Superior temporal gyrus (tissue), 1 donor: ENCODE measurements around the gene GCNA.

Experiments used
- DNase-seq: peaks from one replicate; pipeline ENCODE4 v3.0.0-alpha.2; 2016; ENCODE audit errors: extremely low spot score

Gene GCNA, protein sequence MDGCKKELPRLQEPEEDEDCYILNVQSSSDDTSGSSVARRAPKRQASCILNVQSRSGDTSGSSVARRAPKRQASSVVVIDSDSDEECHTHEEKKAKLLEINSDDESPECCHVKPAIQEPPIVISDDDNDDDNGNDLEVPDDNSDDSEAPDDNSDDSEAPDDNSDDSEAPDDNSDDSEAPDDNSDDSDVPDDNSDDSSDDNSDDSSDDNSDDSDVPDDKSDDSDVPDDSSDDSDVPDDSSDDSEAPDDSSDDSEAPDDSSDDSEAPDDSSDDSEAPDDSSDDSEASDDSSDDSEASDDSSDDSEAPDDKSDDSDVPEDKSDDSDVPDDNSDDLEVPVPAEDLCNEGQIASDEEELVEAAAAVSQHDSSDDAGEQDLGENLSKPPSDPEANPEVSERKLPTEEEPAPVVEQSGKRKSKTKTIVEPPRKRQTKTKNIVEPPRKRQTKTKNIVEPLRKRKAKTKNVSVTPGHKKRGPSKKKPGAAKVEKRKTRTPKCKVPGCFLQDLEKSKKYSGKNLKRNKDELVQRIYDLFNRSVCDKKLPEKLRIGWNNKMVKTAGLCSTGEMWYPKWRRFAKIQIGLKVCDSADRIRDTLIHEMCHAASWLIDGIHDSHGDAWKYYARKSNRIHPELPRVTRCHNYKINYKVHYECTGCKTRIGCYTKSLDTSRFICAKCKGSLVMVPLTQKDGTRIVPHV

DNA sequence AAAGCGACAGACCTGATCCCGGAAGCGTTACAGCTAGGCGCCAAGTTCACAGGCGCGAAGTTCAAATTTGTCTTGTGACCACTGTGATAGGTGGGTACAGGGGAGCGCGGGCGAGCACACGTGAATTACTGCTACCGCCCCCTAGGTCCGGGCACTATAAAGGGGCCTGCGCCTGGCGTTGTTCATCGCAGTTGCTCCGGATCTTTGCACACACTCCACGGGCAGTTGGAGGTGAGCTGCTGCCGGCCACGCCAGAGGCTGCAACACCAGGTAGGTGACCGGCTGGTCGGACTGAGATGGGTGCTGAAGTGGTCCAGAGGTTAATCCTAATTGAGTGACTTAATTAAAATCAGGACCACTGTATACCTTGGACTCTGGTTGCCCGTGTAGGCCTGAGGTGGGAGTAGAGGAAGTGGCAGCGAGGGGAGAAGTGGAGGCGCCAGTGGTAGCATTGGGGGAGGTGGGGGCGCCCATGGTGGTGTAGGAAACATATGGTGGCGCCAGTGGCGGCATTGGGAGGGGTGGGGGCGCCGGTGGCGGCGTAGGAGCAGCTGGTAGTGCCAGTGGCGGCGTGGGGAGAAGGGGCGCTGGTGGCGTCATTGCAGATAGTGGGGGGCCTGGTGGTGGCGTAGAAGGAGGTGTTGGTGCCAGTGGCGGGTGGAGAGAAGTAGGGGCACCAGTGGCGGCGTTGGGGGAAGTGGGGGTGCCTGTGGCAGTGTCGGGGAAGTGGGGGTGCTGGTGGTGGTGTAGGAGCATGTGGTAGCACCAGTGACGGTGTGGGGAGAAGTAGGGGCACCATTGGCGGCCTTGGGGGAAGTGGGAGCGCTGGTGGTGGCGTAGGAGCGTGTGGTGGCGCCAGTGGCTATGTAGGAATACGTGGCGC is at the start of gene GCNA:
TSS of gene GCNA (plus strand) at position 185 of the 883 bp plus-strand sequence. CDS start 2,385 bp downstream, outside the sequence.
- DNase-seq, result no peak

GRCh38 chrX:71532078-71532752 is 46.0 kb upstream of the GCNA start:
- no peak for DNase-seq

GRCh38 chrX:71532753-71533425 is 45.3 kb upstream of the GCNA start, which contains the start of gene OGT:
TSS of gene OGT (plus strand) at chrX:71533104. CDS start at chrX:71533300, 196 bp downstream.
- DNase-seq, result peak; percentile 94

GRCh38 chrX:71533516-71533850 is 44.8 kb upstream of the GCNA start:
- peak; percentile 20 for DNase-seq

DNA sequence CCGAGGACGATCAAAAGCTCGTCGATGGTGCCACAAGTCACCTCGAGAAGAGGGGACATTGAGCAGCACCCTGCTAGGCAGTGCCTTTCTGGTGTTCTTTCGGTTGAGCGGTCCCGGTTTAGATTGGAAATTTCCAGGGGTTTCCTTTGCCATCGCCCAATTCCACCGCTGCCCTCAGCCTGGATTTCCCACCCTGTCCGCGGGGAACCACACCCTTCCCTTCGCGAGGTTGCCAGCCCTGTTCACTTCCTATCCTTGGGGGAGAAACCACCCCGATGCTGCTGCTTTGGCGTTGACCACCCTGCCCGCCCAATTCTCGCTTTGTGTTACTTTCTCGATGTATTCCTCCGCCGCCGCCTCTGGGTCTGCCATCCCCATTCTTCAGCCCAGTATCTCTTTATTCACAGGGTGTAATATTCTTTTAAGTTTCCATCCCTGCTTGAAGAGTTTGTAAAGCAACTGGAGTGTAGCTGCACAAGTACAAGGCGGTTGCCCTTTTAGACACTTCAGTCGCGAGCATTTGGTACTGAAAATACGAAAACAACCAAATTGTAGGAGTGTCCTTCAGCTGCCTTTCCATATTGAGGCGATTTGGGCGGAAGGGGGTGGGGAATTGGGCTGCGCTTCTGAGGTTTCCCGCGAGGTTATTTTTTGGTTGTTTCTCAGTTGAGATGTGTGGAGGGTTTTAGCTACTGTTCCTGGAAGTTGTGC is 44.2 kb upstream of the GCNA start:
- DNase-seq, result peak; percentile 49

DNA sequence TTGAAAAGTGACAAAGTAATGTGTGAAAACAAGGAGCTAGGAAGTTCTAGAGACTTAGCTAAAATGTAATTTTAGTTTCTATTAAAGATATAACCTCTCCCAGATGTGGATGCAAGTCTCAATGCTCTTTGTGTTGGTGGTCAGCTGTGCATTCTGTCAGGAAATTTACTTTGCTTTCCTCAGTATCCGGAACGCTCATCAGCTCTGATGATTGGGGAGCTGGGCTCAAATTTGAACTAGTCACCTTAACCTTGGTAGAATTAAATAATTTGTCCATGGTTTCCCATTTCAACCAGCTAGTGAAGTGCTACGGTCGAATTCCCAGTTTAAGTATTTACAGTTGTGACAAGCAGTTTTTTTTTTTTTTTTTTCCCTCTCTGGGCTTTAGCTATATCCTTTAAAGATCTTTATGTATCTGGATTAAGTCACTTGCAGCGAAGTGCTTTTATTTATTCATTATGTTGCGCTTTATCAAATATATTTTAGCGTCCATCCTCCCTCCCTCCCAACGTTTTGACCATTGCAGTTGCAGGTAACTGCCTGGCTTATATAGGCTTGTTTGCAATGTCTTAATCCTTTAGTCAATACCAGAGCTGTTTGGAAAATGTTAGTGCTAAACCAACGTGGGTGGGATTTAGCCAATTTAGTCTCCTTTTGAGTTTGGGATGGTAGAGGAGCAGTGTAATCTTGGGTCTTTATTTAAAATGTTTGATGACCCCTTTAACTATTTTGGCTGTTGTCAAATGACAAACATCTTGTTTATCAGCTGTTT is 43.3 kb upstream of the GCNA start:
- DNase-seq, result peak; percentile 26

DNA sequence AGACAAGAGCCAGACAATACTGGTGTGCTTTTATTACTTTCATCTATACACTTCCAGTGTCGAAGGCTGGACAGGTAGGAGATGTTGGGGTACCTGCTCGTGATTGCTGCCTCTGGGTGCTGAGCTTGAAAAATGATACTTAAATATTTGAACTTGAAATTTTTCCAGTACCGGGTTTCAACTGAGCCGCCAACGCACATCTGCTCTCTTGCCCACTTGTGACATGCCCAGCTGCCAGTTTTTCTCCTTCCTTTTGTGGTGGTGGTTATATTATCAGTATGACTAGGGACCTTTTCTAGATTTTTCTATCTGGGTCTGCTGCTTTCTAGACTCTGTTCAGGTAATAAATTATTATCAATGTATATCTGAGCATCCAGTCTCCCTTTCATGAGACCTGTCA is 42.0 kb upstream of the GCNA start:
- peak; percentile 28 for DNase-seq

DNA sequence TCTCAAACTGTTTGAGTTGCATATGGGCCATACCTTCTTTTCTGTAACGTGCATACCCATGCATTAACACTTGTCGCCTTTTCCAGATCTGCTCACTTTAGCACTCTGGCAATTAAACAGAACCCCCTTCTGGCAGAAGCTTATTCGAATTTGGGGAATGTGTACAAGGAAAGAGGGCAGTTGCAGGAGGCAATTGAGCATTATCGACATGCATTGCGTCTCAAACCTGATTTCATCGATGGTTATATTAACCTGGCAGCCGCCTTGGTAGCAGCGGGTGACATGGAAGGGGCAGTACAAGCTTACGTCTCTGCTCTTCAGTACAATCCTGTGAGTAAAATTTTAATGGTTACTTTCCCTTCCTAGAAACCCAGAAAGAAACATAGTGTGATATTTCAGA is 40.5 kb upstream of the GCNA start:
- DNase-seq, result no peak

DNA sequence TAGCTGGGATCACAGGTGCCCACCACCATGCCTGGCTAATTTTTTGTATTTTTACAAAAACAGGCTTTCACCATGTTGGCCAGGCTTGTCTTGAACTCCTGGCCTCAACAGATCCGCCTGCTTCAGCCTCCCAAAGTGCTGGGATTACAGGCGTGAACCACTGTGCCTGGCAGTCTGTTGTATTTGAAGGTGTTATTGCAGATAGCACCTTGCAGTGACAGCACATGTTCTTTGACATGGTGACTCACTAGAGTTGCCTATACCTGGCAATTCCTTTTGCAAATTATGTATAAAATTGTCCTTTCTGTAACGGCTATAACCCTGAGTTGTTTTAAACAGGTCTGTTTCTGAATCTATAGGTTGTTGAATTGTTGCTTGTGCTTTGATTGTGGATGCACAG is 37.4 kb upstream of the GCNA start:
- no peak for DNase-seq

GRCh38 chrX:71541210-71542022 is 36.8 kb upstream of the GCNA start:
- no peak for DNase-seq

GRCh38 chrX:71542411-71542810 is 35.8 kb upstream of the GCNA start:
- no peak for DNase-seq

DNA sequence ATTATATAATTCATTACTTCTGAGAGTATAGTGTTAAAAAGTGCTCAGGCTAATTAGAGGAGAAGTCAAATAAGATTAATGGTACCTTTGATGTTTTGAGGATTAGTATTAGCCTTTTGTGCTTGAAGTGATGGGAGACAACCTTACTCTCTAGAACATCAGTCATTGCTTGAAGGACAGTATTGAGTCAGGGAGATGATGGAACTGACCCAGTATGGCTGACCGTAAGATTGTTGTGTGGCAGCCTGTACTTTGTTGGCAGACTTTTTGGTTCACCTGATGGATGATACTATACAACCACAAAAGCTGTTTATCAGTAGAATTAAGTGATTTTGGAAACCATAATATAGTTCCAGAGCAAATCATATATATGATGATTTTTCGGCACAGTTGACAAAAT is 35.4 kb upstream of the GCNA start:
- no peak for DNase-seq

DNA sequence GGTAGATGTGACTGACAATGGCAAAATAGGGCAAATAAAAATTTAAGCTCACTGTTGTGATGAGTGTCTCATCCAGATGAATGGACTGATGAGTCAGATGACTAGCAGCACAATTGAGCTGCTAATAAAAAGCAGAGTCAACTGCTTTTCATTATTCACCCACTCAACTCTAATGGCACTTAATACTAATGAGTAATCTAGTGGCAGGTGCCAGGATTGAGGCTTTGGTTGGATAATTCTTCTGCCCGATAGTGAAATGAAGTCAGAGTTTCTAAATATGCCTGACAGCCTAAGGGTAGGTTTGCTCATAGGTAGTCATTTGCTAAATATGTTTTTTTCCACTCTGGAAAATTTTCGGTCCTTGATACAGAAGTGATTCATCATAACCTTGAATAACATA is 34.9 kb upstream of the GCNA start:
- DNase-seq, result no peak

GRCh38 chrX:71545364-71545763 is 32.9 kb upstream of the GCNA start:
- no peak for DNase-seq

- DNase-seq, result no peak
These were observed 31.4 kb upstream of the GCNA start for GRCh38 chrX:71546879-71547278.

DNA sequence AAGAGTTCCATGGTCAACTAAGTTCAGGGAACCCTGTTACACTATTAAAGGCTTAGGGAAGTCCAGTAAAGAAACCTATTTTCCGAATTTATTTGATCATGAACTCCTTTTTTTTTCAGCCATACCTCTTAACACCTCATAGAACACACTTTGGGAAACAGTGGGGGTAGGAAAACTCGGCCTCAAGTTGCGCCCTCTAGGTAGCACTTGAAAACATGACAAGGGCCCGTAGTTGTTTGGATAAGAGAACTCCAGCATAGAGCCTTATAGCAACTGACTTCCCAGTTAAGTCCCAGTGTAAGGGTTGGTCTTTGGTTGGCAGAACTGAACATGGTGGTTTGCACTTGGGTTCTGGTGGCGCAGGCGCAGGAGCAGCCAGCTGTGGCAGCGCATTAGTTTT is 30.9 kb upstream of the GCNA start:
- no peak for DNase-seq

DNA sequence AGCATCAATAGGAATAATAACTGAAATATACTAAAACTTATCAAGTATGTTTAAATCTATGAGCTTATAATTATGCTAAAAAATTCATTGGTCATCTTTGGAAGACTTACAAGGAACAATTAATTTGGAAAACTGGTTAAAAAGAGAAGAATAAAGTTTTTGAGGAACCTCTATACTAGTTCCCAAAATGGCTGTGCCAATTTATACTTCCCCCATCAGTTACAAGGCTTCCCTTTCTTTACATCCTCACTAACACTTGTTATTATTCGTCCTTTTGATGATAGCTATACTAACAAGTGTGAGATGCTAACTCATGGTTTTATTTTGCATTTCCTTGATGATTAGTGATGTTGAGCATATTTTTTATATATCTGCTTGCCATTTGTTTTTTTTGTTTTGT is 28.3 kb upstream of the GCNA start:
- DNase-seq, result no peak

GRCh38 chrX:71550578-71550977 is 27.7 kb upstream of the GCNA start:
- no peak for DNase-seq

GRCh38 chrX:71556036-71556435 is 22.2 kb upstream of the GCNA start:
- DNase-seq, result no peak
